Measurements from ENCODE around the gene VWA8. TPM values are rescaled to one million over a fixed set of nuclear protein-coding genes. Genes with fewer than 3 reads are reported as not detected.

The VWA8 gene
- total RNA-seq, 1 experiment from 2014 or later: 22.6 TPM

DNA sequence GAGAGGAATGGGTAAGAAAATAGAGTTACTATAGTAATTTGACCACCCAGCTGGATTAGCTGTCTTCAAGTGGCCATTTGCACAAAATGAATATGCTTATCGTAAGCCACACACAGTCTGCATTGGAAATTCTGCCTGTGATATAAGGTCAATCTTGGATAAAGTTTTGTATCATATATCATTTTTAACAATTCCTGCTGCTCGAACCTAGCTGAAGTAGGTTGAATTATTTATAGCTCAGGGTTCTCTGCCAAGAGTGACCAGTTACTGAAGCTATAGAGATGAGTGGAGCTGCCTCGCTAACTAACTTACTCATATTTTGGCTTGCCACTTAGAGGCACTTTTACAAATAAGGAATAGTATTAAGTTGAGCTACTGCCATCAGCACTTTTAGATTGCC, 282.7 kb downstream of the VWA8 start:
- DNase-seq (ENCODE audit: low read depth, low spot score): no peak

More for the DNA sequence above, 282.7 kb downstream of the VWA8 start:
- Histone ChIP-seq H3K27ac (ENCODE audit: low read depth, low read length) (no peak overlapping the region), H3K36me3 (ENCODE audit: control insufficient read depth in 1 of 2, insufficient read depth in 2 of 2, low read length in 2 of 2) (no peaks in the 10 kb centered on the region; a peak in 1 of 4 replicates), H3K4me3 (replicated peaks in 1 of 2; ENCODE audit: low read depth in 1 of 2, low read length in 2 of 2) (no peak overlapping the region), H3K79me2 (ENCODE audit: insufficient read depth, low read length) (no peaks in the 10 kb centered on the region), H3K4me1 (ENCODE audit: control insufficient read depth in 1 of 2, insufficient read depth in 2 of 2, low read length in 2 of 2) (no peaks in the 10 kb centered on the region), H3K27me3 (ENCODE audit: insufficient read depth, low read length) (no peaks in the 10 kb centered on the region), H3K9ac (ENCODE audit: low read length) (no peak overlapping the region), H3K4me2 (ENCODE audit: low read length) (no peak overlapping the region), H3K9me2 (ENCODE audit: insufficient read depth) (no peaks in the 10 kb centered on the region), H2AFZ (ENCODE audit: low read depth, low read length, poor library complexity, severe bottlenecking) (no peak overlapping the region), H3K9me3 (ENCODE audit: control insufficient read depth in 1 of 2, insufficient read depth in 1 of 2, low read depth in 1 of 2, low read length in 2 of 2) (no peaks in the 10 kb centered on the region), H4K20me1 (ENCODE audit: insufficient read depth) (no peaks in the 10 kb centered on the region)
- TF ChIP-seq, protein P1, sequence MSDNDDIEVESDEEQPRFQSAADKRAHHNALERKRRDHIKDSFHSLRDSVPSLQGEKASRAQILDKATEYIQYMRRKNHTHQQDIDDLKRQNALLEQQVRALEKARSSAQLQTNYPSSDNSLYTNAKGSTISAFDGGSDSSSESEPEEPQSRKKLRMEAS (IDR thresholded peaks at IDR 0.05): no peak
- TF ChIP-seq SIN3A (IDR thresholded peaks at IDR 0.05; ENCODE audit: low read depth): no peak
- no peak for TF ChIP-seq EZH2 (IDR thresholded peaks at IDR 0.05)
- TF ChIP-seq FOSL1 (IDR thresholded peaks at IDR 0.05; ENCODE audit: low read depth): no peak
- TF ChIP-seq, protein P2, sequence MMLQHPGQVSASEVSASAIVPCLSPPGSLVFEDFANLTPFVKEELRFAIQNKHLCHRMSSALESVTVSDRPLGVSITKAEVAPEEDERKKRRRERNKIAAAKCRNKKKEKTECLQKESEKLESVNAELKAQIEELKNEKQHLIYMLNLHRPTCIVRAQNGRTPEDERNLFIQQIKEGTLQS (IDR thresholded peaks at IDR 0.05): no peak
- no peak for TF ChIP-seq JUND (IDR thresholded peaks at IDR 0.05)
- no peak for TF ChIP-seq EZH2phosphoT487 (IDR thresholded peaks at IDR 0.05; ENCODE audit: borderline replicate concordance)
- TF ChIP-seq EGR1 (IDR thresholded peaks at IDR 0.05; ENCODE audit: low read depth): no peak
- TF ChIP-seq POLR2A (IDR thresholded peaks at IDR 0.05; ENCODE audit: borderline replicate concordance, extremely low read depth, insufficient read depth, insufficient read length): no peak
- TF ChIP-seq, protein P3, sequence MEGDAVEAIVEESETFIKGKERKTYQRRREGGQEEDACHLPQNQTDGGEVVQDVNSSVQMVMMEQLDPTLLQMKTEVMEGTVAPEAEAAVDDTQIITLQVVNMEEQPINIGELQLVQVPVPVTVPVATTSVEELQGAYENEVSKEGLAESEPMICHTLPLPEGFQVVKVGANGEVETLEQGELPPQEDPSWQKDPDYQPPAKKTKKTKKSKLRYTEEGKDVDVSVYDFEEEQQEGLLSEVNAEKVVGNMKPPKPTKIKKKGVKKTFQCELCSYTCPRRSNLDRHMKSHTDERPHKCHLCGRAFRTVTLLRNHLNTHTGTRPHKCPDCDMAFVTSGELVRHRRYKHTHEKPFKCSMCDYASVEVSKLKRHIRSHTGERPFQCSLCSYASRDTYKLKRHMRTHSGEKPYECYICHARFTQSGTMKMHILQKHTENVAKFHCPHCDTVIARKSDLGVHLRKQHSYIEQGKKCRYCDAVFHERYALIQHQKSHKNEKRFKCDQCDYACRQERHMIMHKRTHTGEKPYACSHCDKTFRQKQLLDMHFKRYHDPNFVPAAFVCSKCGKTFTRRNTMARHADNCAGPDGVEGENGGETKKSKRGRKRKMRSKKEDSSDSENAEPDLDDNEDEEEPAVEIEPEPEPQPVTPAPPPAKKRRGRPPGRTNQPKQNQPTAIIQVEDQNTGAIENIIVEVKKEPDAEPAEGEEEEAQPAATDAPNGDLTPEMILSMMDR (IDR thresholded peaks at IDR 0.05 in 2 of 3, conservative IDR thresholded peaks at IDR 0.05 in 1 of 3; ENCODE audit: borderline replicate concordance in 1 of 3, insufficient read depth in 1 of 3, low read depth in 2 of 3, low read length in 2 of 3): no peak
- TF ChIP-seq ELF1 (IDR thresholded peaks at IDR 0.05; ENCODE audit: borderline replicate concordance, low read depth): no peak
- TF ChIP-seq, protein P4, sequence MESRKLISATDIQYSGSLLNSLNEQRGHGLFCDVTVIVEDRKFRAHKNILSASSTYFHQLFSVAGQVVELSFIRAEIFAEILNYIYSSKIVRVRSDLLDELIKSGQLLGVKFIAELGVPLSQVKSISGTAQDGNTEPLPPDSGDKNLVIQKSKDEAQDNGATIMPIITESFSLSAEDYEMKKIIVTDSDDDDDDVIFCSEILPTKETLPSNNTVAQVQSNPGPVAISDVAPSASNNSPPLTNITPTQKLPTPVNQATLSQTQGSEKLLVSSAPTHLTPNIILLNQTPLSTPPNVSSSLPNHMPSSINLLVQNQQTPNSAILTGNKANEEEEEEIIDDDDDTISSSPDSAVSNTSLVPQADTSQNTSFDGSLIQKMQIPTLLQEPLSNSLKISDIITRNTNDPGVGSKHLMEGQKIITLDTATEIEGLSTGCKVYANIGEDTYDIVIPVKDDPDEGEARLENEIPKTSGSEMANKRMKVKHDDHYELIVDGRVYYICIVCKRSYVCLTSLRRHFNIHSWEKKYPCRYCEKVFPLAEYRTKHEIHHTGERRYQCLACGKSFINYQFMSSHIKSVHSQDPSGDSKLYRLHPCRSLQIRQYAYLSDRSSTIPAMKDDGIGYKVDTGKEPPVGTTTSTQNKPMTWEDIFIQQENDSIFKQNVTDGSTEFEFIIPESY (IDR thresholded peaks at IDR 0.05; ENCODE audit: extremely low read depth, insufficient replicate concordance, low read length): no peak
- no peak for TF ChIP-seq CEBPB (IDR thresholded peaks at IDR 0.05; ENCODE audit: low read depth)
- TF ChIP-seq SP1 (IDR thresholded peaks at IDR 0.05; ENCODE audit: low read depth): no peak
- RAD21 ChIA-PET (ENCODE audit: low non-redundant PET in 1 of 2, low total read pairs in 2 of 2, uncharacterized antibody in 2 of 2, unreplicated experiment in 2 of 2): no interaction called here
- intact Hi-C loops (cut with micrococcal nuclease): no loop called here
- POLR2A ChIA-PET: no interaction called here
- no peak for ATAC-seq
- CTCF ChIA-PET: interaction anchor here (3.4 kb wide), 1 partner anchor 9 kb away, joined by 20 read pairs; no protein-coding TSS in a partner anchor
- no TSS peak for BruUV-seq (replicated peaks)

Measured in HCT116 (cell line).